RWPE2 (cell line): Measurements from ENCODE around the gene TMEM106C.

Experiments
- ATAC-seq: fragments of 200-7000 bp; cut with Tn5 transposase; 3 replicates; pipeline ENCODE4 v1.9.1; 2021; ENCODE audit warnings: low read depth
- DNase-seq: peaks from one replicate; pipeline ENCODE4 v3.0.0-alpha.2; 2020; ENCODE audit warnings: low spot score
- H3K27ac ChIP-seq: fragments of 450-650 bp; 2 replicates; pipeline ENCODE4 v1.5.1; 2017; ENCODE audit warnings: mild to moderate bottlenecking; ENCODE audit not compliant: poor library complexity, severe bottlenecking
- H3K27me3 ChIP-seq: fragments of 250-450 bp; sonication (Bioruptor Pico); 2 replicates; pipeline ENCODE4 v1.5.1; 2021; ENCODE audit warnings: mild to moderate bottlenecking, moderate library complexity; ENCODE audit not compliant: insufficient read depth, poor library complexity, severe bottlenecking
- H3K36me3 ChIP-seq: fragments of 250-450 bp; sonication (Bioruptor Pico); 2 replicates; pipeline ENCODE4 v1.5.1; 2020; ENCODE audit warnings: low read depth, mild to moderate bottlenecking, moderate library complexity
- H3K4me1 ChIP-seq: fragments of 250-450 bp; sonication (Bioruptor Pico); 2 replicates; pipeline ENCODE4 v1.5.1; 2021; ENCODE audit warnings: mild to moderate bottlenecking, moderate library complexity; ENCODE audit not compliant: insufficient read depth, poor library complexity, severe bottlenecking
- H3K4me3 ChIP-seq: fragments of 250-450 bp; sonication (Bioruptor Pico); 2 replicates; pipeline ENCODE4 v1.5.1; 2021; ENCODE audit warnings: mild to moderate bottlenecking, moderate library complexity; ENCODE audit not compliant: severe bottlenecking
- H3K9me3 ChIP-seq: fragments of 250-450 bp; sonication (Bioruptor Pico); 2 replicates; pipeline ENCODE4 v1.5.1; 2021; ENCODE audit warnings: mild to moderate bottlenecking, moderate library complexity; ENCODE audit not compliant: severe bottlenecking
- TF ChIP-seq, protein P1 (sequence below): fragments of 450-650 bp; IDR thresholded peaks from one replicate; pipeline ENCODE4 v1.5.1; 2017; ENCODE audit warnings: mild to moderate bottlenecking, moderate library complexity; ENCODE audit not compliant: poor library complexity, severe bottlenecking

Gene TMEM106C

DNA sequence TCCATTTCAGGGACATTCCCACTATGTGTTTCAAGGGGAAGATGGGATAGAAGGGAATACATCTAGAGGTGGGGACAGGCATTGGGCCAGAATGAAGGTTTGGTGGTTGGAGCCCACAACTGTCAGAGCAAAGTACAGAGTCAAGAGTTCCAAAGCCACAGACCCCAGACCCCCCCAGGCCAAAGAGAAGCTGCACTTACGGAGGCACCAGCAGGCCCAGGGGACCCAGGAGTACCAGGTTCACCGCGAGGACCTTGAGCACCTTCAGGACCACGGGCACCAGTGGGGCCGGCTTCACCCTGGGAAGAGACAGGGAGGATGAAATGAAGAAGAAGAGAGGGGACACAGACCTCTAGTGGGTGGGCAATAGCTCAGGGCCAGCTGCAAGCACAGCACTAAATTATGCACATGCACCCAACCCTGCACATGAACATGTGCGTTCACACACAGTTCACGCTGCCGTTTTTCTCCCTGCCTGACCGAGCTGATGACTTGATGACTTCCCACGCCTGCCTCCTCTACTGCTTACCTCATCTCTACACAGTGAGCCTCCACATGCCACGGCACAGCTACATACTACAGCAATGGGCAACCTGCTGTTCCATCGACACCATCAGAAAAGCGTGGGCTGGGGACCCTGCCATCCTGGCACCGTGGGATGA lies 24.1 kb downstream of the TMEM106C start:
- Histone ChIP-seq H3K4me3 (no peak overlapping the region), H3K9me3 (no peaks in the 10 kb centered on the region), H3K36me3 (no peaks in the 10 kb centered on the region), H3K4me1 (no peaks in the 10 kb centered on the region), H3K27ac (no peak overlapping the region), H3K27me3 (no peaks in the 10 kb centered on the region)
- TF ChIP-seq, protein P1, sequence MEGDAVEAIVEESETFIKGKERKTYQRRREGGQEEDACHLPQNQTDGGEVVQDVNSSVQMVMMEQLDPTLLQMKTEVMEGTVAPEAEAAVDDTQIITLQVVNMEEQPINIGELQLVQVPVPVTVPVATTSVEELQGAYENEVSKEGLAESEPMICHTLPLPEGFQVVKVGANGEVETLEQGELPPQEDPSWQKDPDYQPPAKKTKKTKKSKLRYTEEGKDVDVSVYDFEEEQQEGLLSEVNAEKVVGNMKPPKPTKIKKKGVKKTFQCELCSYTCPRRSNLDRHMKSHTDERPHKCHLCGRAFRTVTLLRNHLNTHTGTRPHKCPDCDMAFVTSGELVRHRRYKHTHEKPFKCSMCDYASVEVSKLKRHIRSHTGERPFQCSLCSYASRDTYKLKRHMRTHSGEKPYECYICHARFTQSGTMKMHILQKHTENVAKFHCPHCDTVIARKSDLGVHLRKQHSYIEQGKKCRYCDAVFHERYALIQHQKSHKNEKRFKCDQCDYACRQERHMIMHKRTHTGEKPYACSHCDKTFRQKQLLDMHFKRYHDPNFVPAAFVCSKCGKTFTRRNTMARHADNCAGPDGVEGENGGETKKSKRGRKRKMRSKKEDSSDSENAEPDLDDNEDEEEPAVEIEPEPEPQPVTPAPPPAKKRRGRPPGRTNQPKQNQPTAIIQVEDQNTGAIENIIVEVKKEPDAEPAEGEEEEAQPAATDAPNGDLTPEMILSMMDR: no peak
- no peak for DNase-seq
- ATAC-seq: no peak

DNA sequence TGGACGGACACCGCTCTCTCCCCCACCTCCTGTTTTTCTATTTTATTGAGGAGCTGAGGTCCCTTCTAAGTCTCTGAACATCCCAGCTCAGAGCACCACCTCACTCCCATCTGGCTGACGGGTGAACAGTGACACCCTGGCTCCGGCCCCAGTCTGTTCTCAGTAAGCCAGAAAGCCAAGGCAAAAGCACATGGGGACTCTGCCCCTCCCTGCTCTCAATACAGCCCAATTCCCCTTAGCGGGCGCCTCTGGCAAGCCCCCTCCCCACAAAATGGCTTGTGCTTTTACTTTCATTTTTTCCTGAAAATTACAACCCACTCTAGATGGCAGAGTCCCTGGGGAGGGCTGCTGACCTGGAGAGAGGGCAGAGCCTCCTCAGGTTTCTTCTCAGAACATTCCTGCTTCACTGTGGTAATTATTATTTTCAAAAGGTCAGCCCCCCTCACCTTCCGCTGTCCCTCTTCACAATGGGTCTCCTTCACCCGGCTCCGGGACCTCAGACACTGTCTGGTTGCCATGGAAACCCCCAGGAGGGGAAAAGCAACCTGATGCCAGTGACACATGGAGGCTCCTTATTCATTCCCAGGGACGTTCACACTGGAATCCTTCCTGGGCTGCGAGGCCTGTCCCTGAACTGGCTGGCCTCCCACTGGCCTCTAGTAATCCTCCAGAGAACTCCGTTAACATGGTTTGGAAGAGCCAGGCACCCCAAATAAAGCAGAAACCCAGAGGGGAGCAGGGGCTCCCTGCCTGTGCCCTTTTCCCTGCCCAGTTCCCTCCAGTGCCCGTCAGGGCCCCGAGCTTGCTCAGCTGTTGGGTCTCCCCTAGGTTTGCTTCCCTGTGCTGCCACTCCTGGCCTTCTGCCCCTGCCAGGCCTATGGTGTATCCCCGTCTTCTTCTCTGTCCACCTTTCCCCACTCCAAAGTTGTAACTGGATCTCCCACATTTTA lies 25.0 kb downstream of the TMEM106C start:
- Histone ChIP-seq H3K27me3 (no peaks in the 10 kb centered on the region), H3K9me3 (no peaks in the 10 kb centered on the region), H3K27ac (no peak overlapping the region), H3K36me3 (no peaks in the 10 kb centered on the region), H3K4me1 (no peaks in the 10 kb centered on the region), H3K4me3 (no peak overlapping the region)
- DNase-seq (no peak), ATAC-seq (no peak)
- TF ChIP-seq, protein P1: no peak

DNA sequence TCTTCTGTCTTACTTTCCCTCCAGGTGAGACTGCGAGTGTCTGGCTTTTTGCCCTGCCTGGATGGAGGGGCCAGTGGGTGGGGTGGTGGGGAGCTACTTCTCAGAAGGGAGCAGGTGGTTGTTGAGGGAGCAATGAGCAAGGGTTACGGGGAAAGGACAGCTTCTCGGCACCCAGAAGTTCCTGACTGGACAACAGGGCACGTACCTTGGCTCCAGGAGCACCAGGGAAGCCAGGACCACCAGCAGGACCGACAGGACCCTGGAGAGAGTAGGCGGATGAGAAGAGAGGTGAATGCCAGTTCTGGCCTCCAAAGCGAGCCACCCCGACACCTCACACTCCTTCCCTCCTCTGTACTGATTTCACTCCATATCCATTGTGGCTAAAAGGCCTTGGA lies 25.6 kb downstream of the TMEM106C start:
- TF ChIP-seq, protein P1: no peak
- H3K4me3 ChIP-seq: no peak overlapping the region
- no peaks in the 10 kb centered on the region for H3K4me1 ChIP-seq
- no peak for DNase-seq
- ATAC-seq: no peak
- no peaks in the 10 kb centered on the region for H3K27me3 ChIP-seq
- no peaks in the 10 kb centered on the region for H3K36me3 ChIP-seq
- no peaks in the 10 kb centered on the region for H3K9me3 ChIP-seq
- H3K27ac ChIP-seq: no peak overlapping the region

DNA sequence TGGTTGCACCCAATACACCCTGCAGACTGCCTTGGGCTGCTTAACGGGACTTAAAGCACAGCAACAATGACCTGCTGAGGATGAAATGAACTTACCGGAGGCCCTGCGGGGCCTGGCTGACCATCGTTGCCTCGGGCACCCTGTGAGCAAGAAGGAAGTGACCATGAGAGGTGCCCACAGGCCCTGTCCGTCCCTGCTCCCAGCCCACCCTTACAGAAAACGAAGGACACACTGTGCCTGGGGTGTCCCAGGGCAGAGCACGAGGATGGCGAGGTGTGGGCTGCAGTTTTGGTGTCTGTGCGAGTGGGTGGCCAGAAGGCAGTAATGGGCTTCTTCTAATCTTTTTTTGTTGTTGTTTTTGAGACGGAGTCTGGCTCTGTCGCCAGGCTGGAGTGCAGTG lies 26.3 kb downstream of the TMEM106C start:
- Histone ChIP-seq H3K27ac (no peak overlapping the region), H3K36me3 (no peaks in the 10 kb centered on the region), H3K9me3 (no peaks in the 10 kb centered on the region), H3K27me3 (no peaks in the 10 kb centered on the region), H3K4me3 (no peak overlapping the region), H3K4me1 (no peaks in the 10 kb centered on the region)
- TF ChIP-seq, protein P1: no peak
- ATAC-seq: no peak
- no peak for DNase-seq
